Activated CD8-positive, alpha-beta memory T cell treated with anti-CD3 and anti-CD28 coated beads, Interleukin-2, amount 10 ng/mL, durations not matched to agents 7 days and 5 days (primary cell): ENCODE data around the gene SMAD3. TPM values are rescaled to one million over a fixed set of nuclear protein-coding genes. Genes with fewer than 3 reads are reported as not detected.

ENCODE experiments used
- ATAC-seq: fragments of 150-1000 bp; cut with Tn5 transposase; one replicate; pipeline ENCODE4 v1.10.0; 2021; ENCODE audit warnings: moderate library complexity
- CTCF ChIA-PET: fragments of 350-600 bp; sonication (Branson Sonifier 250); formaldehyde crosslinking; loops from one replicate; lab custom pipeline; 2021; ENCODE audit warnings: antibody characterized with exemption; lab: Charles Lee
- DNase-seq: peaks from one replicate; pipeline ENCODE4 v3.0.0-alpha.2; 2020
- H3K27ac Mint-ChIP-seq: one replicate; pipeline ENCODE4 v1.8.0; 2021; ENCODE audit warnings: mild to moderate bottlenecking, mixed read lengths
- H3K27me3 Mint-ChIP-seq: one replicate; pipeline ENCODE4 v1.8.0; 2021; ENCODE audit warnings: mixed read lengths
- H3K36me3 Mint-ChIP-seq: one replicate; pipeline ENCODE4 v1.8.0; 2021; ENCODE audit warnings: mild to moderate bottlenecking, mixed read lengths
- H3K4me1 Mint-ChIP-seq: one replicate; pipeline ENCODE4 v1.8.0; 2021; ENCODE audit warnings: mixed read lengths
- H3K4me3 Mint-ChIP-seq: one replicate; pipeline ENCODE4 v1.8.0; 2021; ENCODE audit warnings: mild to moderate bottlenecking, moderate library complexity, mixed read lengths
- H3K9me3 Mint-ChIP-seq: one replicate; pipeline ENCODE4 v1.8.0; 2022; ENCODE audit warnings: low read depth, mixed read lengths
- total RNA-seq, 2 experiments: library from RNA; stranded (reverse); gene quantifications; one replicate each; pipeline ENCODE4 v1.2.3, GENCODE V29; 2021

The SMAD3 gene
- total RNA-seq, 2 experiments from 2014 or later, result 87.1 to 88.0 TPM

- ATAC-seq (no peak), DNase-seq (peak; percentile 74)
- CTCF ChIA-PET, result interaction anchor here (1.0 to 11.2 kb wide), 6 partner anchors 9 to 165 kb away, joined by 3 to 138 read pairs (median 4); partner anchors contain the start of gene SMAD3
- Mint-ChIP-seq H3K27ac (peak overlapping the region; percentile 93), H3K27me3 (no peaks in the 10 kb centered on the region), H3K9me3 (no peaks in the 10 kb centered on the region), H3K4me1 (peaks cover 94% of the 10 kb centered on the region), H3K36me3 (peaks cover 69% of the 10 kb centered on the region), H3K4me3 (peak overlapping the region; percentile 66)
Measured at GRCh38 chr15:67083135-67083762, 17.8 kb downstream of the SMAD3 start.

DNA sequence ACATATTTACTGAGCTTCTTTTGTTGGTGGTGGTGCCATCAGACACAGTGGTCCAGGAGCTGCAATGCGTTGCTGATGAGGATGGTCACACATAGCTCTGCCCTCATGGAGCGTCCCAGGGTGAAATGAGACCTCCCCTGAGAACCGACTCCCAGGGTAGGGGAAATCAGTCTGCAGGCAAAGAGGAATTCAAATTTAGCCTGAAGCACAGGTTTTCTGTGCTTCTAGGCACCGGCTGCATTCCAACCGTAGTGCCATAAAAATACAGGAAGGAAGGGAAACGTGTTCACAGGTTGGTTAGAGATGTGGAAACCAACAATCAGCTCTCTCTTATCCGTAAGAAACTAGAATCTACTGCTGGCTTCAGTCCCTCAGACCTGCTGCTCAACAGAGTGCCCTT, 19.2 kb downstream of the SMAD3 start:
- H3K36me3 Mint-ChIP-seq, result peaks cover 64% of the 10 kb centered on the region
- H3K9me3 Mint-ChIP-seq, result no peaks in the 10 kb centered on the region

DNA sequence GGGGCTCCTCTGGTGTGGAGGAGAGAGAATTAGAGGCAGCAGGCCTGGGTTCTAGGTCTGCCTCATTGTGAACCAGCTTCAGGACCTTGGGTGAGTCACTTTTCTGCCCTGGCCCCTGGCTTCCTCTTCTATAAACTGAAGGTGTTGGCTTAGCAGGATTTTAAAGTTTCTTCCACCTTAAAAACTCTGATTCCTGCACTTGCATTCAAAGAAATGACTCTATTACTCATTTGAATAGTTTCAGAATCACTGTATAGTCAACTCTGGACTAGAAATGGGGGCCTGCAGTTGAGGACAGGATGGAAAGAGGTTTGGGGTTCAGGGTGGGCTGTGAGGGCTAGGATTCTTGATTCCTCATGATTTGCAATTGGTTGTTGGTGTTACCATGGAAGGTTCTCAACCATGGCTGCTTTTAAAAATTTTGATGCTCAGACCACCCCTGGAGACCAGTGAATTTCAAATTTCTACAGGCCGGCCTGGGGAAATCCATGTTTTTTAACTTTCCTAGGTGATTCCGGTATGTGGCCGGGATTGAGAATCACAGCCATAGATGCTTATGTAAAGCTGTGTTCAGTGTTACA, 19.9 kb downstream of the SMAD3 start:
- H3K27me3 Mint-ChIP-seq, result no peaks in the 10 kb centered on the region
- H3K36me3 Mint-ChIP-seq, result peaks cover 58% of the 10 kb centered on the region
- ATAC-seq (peak; percentile 69), DNase-seq (peak; percentile 85)
- CTCF ChIA-PET, result interaction anchor here (0.7 to 11.2 kb wide), 10 partner anchors 10 to 184 kb away, joined by 3 to 138 read pairs (median 3); partner anchors contain the start of gene SMAD3
- peak overlapping the region; percentile 48 for H3K4me3 Mint-ChIP-seq
- H3K27ac Mint-ChIP-seq, result peak overlapping the region; percentile 90
- no peaks in the 10 kb centered on the region for H3K9me3 Mint-ChIP-seq
- H3K4me1 Mint-ChIP-seq, result peaks cover 98% of the 10 kb centered on the region

More for the DNA sequence above, 19.2 kb downstream of the SMAD3 start:
- ATAC-seq (no peak), DNase-seq (no peak)
- no peaks in the 10 kb centered on the region for H3K27me3 Mint-ChIP-seq
- CTCF ChIA-PET, result interaction anchor here (1.1 to 11.2 kb wide), 5 partner anchors 13 to 135 kb away, joined by 3 to 138 read pairs (median 3); partner anchors contain the start of gene SMAD3
- peak overlapping the region; percentile 48 for H3K4me3 Mint-ChIP-seq
- H3K27ac Mint-ChIP-seq, result peak overlapping the region; percentile 90
- peaks cover 98% of the 10 kb centered on the region for H3K4me1 Mint-ChIP-seq

DNA sequence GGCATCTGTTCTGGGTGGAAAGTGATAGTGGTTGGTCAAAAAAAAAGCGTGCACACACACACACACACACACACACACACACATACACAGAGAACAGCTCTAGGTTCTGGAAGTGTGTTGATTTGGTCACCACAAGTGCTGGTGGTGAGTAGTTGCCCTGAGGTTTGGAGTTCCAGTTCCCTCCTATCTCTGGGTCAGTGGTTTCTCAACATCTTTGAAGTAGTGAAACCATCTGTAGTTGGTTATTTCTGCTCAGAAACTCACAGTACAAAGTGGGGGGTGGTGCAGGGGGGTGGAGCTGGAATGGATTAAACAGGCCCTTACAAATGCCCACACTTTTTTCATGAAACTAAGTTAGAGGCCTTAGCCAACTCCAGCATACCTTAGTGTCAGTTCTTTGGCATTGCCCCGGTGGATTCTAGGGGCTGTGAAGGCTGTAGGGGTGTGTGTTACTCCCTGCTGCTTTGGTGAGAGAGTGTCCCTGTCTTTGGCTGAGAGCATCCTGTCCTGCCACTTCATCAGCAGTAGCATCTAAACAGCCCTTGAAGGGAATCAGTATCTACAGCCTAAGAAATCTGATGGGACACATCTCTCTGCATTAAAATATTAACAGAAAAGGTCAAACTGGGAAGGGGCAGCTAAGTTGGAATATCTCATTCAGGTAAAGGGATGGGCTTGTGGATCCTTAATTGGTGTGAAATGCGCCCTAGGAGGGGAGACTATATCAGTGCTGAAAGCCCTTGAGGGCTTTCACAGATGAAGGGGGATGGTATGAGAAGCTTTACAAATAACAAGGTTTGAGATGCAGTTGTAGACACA, 20.6 kb downstream of the SMAD3 start:
- H3K36me3 Mint-ChIP-seq, result peaks cover 51% of the 10 kb centered on the region
- H3K27me3 Mint-ChIP-seq, result no peaks in the 10 kb centered on the region
- CTCF ChIA-PET, result interaction anchor here (0.7 to 11.2 kb wide), 10 partner anchors 9 to 185 kb away, joined by 3 to 138 read pairs (median 3); partner anchors contain the start of gene SMAD3
- no peaks in the 10 kb centered on the region for H3K9me3 Mint-ChIP-seq
- ATAC-seq, result peak; percentile 41
- peak; percentile 82 for DNase-seq
- H3K4me1 Mint-ChIP-seq, result peaks cover 98% of the 10 kb centered on the region
- H3K4me3 Mint-ChIP-seq, result peak overlapping the region; percentile 48
- peak overlapping the region; percentile 90 for H3K27ac Mint-ChIP-seq

- DNase-seq, result no peak
- H3K27me3 Mint-ChIP-seq, result no peaks in the 10 kb centered on the region
- peak overlapping the region; percentile 48 for H3K4me3 Mint-ChIP-seq
- peak overlapping the region; percentile 90 for H3K27ac Mint-ChIP-seq
- no peaks in the 10 kb centered on the region for H3K9me3 Mint-ChIP-seq
- peaks cover 98% of the 10 kb centered on the region for H3K4me1 Mint-ChIP-seq
- CTCF ChIA-PET, result interaction anchor here (1.1 to 11.2 kb wide), 6 partner anchors 8 to 18 kb away, joined by 3 to 138 read pairs (median 4); partner anchors contain the start of gene SMAD3
- peaks cover 46% of the 10 kb centered on the region for H3K36me3 Mint-ChIP-seq
- ATAC-seq, result no peak
Measured at GRCh38 chr15:67086637-67086914, 21.2 kb downstream of the SMAD3 start.

DNA sequence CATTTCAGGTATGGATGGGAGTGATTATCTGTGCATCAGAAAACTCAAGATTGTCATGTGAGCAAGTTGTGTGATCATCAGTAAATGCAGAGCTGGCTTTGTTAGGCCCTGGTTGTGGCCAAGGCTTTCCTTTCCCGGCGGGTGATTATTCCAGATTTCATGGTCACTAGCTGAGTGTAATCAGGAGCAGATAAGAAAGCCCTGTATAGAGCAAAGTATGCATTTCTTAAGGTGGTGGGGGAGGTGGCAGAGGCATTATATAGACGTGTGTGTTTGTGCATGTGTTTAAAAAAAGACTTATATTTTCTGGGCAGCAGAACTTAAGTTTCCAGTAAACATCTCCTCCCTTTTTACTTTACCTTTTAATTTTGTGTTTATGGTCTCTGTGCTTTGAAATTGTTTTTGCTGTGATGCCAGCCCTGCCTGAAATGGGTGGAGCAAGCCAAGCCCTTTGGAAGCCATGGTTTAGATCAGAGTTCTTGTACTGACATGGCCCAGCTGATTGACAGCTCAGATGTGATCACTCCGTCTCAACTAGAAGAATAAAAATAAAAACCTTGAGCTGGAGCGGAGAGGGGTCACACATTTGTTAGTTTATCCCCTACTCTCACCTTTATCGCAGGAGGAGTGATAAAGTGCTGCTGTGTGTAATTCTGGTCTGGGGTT, 22.2 kb downstream of the SMAD3 start:
- no peak overlapping the region for H3K4me3 Mint-ChIP-seq
- DNase-seq (no peak), ATAC-seq (no peak)
- CTCF ChIA-PET, result interaction anchor here (1.3 to 11.2 kb wide), 2 partner anchors 15 to 19 kb away, joined by 4 to 138 read pairs; partner anchors contain the start of gene SMAD3
- H3K4me1 Mint-ChIP-seq, result peaks cover 98% of the 10 kb centered on the region
- no peaks in the 10 kb centered on the region for H3K9me3 Mint-ChIP-seq
- peak overlapping the region; percentile 16 for H3K27ac Mint-ChIP-seq
- no peaks in the 10 kb centered on the region for H3K27me3 Mint-ChIP-seq
- H3K36me3 Mint-ChIP-seq, result peaks cover 43% of the 10 kb centered on the region

DNA sequence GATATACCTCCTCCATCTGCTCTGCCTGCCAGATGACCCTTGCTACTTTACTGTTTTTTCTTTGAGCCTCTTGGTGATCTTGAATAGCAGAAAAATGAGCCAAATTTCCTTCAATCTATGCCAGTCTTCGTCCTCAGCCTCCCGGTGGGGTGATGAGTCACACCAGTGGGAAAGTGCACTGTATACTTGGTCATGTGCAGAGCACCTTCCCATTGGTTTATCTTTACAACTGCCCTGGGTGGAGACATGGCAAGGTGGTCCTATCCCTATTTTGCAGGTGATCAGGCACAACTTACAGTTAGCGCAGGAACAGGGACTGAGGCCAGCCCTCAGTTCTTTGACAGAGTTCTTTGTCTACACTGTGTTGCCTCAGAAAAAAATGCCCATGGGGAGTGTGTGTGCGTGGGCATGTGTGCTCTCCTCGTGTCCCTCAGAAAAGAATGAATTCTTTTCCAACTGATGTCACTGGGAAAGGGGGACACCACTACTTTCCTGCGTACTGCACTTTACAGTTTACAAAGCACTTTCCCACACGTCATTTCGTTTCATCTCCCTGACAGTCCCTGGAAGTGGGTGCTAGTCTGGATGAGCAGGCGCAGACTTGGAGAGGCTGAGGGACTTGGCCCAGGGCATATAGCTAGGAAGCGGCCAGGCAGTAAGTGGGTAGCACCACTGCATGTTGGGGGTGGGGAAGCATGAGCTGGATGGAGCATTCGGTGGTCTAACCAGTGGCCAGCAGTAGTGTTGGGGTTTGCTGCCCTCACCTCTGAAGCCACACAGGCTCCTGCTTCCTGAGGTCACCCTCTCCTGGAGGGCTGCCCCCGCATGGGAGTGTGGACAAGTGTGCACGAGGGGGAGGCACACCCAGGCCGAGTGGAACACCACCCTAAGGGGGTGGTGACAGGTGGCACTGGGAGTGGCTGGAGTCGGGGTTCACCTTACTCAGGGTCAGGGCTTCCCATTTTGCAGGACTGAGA, 24.1 kb downstream of the SMAD3 start:
- Mint-ChIP-seq H3K27ac (peak overlapping the region; percentile 86), H3K4me1 (peaks cover 100% of the 10 kb centered on the region), H3K27me3 (no peaks in the 10 kb centered on the region), H3K36me3 (peaks cover 44% of the 10 kb centered on the region), H3K9me3 (no peaks in the 10 kb centered on the region), H3K4me3 (peak overlapping the region; percentile 58)
- CTCF ChIA-PET, result interaction anchor here (1.3 to 4.6 kb wide), 3 partner anchors 12 to 24 kb away, joined by 3 to 20 read pairs (median 6); partner anchors contain the start of gene SMAD3
- ATAC-seq (no peak), DNase-seq (no peak)

DNA sequence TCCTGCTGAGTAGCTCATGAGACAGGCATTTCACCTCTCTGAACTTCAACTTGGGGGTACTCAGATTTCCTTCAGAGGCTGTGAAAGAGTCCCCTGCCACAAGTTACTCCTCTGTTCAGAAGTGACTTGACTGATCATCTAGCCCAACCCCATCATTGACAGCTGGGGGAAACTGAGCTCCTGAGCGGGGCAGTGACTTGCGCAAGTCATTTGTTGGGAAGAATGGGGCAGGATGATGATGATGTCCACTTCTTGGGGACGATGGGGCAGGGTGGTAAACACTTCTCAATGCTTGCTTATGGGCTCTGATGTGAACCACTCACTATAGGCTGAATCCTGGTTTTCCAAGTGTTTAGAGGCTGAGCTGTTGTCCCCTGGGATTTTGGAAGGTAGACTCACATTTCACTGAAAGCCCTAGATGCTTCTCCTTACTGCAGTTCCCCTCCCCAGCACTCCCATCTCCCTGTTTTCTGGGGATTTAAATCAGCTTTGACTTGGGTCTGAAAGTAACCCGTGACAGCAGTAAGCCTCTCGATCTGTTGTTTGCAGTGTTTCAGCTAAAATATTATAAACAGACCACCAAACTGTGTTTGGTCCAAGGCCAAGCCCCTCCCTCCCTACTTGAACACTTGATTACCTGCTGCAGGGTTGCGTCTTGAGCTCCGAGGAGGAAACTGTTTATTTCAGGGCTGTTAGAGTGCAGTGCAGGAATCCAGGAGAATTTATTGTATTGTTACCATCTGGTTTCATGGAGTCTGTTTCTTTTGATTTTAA, 25.1 kb downstream of the SMAD3 start:
- peaks cover 47% of the 10 kb centered on the region for H3K36me3 Mint-ChIP-seq

GRCh38 chr15:67091071-67091979, 25.9 kb downstream of the SMAD3 start:
- peak; percentile 94 for DNase-seq
- Mint-ChIP-seq H3K27ac (peak overlapping the region; percentile 86), H3K4me1 (peaks cover 100% of the 10 kb centered on the region), H3K4me3 (peak overlapping the region; percentile 58), H3K36me3 (peaks cover 52% of the 10 kb centered on the region), H3K9me3 (no peaks in the 10 kb centered on the region), H3K27me3 (no peaks in the 10 kb centered on the region)
- peak; percentile 79 for ATAC-seq
- CTCF ChIA-PET, result interaction anchor here (0.7 to 4.6 kb wide), 7 partner anchors 10 to 46 kb away, joined by 3 to 20 read pairs (median 3); partner anchors contain the start of gene SMAD3

More for the DNA sequence above, 25.1 kb downstream of the SMAD3 start:
- H3K4me3 Mint-ChIP-seq, result peak overlapping the region; percentile 58
- ATAC-seq, result peak; percentile 1
- H3K9me3 Mint-ChIP-seq, result no peaks in the 10 kb centered on the region
- DNase-seq, result no peak
- H3K4me1 Mint-ChIP-seq, result peaks cover 100% of the 10 kb centered on the region
- peak overlapping the region; percentile 86 for H3K27ac Mint-ChIP-seq
- CTCF ChIA-PET, result interaction anchor here (0.7 to 4.6 kb wide), 5 partner anchors 11 to 46 kb away, joined by 3 to 20 read pairs (median 3); partner anchors contain the start of gene SMAD3
- H3K27me3 Mint-ChIP-seq, result no peaks in the 10 kb centered on the region

GRCh38 chr15:67091980-67092677, 26.7 kb downstream of the SMAD3 start:
- peak overlapping the region; percentile 86 for H3K27ac Mint-ChIP-seq
- peaks cover 99% of the 10 kb centered on the region for H3K4me1 Mint-ChIP-seq
- no peaks in the 10 kb centered on the region for H3K27me3 Mint-ChIP-seq
- no peaks in the 10 kb centered on the region for H3K9me3 Mint-ChIP-seq
- CTCF ChIA-PET, result interaction anchor here (0.9 to 4.6 kb wide), 6 partner anchors 8 to 38 kb away, joined by 3 to 20 read pairs (median 3); no protein-coding TSS in a partner anchor
- H3K36me3 Mint-ChIP-seq, result peaks cover 54% of the 10 kb centered on the region
- ATAC-seq (no peak), DNase-seq (no peak)
- peak overlapping the region; percentile 7 for H3K4me3 Mint-ChIP-seq
